GM19372 (cell line): ENCODE data around the gene TPD52L1.
"Not testable (repeated sequence)": the region's sequence is repeated elsewhere in the genome, so short reads cannot be mapped to it uniquely, and the experiment has no call there.

Experiments
- ATAC-seq: cut with Tn5 transposase; IDR thresholded peaks from one replicate; pipeline ENCODE4 v1.9.1; 2021; ENCODE audit warnings: mild to moderate bottlenecking, low read depth, moderate library complexity; ENCODE audit not compliant: unreplicated experiment

The TPD52L1 gene

DNA sequence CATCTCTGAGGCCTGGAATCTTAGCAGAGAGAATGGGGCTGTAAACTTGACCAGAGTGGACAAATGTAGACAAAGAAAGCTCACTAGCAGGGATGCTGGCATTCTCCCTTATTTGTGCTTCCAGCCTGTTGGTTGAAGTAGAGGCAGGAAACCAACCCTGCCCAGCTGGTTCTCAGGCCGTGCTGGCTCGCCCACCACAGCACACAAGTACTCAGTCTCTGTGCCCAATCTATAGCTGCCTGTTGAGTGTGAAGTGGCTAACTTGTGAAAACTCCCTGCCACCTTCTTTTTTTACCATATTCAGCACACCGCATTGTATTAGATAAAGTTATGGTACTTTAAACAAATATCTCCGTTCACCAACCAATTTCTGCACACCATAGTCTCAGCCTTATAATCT, 110.9 kb downstream of the TPD52L1 start:
- ATAC-seq = no peak

DNA sequence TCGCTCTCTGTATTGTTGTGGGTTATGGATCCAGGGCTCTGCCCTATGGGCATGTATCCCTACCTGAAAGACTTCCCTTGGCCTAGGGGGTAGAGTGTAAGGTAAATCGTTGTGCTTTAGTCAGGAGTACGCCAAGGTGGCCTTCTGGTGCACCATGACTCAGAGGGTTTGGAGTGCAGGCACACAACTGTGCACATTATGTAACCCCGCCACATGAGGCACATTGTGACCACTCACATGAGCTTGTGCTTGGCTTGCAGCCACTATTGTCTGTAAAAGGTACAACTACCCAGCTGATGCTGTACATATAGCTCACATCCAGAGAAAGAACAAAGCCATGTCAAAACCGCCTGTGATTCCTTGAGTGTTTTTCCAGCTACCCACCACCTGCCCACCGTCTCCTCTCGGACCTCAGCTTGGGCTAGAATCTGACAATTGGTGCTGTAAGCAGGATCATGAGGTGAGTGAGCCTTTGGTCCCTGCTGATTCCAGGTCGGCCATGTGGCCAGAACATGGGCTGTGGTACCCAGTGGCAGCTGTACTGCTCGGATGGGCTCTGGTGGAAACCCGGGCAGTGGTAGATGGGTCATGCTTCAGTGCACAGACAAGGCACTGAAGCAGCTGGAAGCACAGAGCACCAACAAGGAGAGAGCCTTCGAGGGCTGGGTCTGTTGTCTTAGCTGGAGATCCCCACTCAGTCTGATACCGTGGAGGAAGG, 114.4 kb downstream of the TPD52L1 start:
- no peak for ATAC-seq

DNA sequence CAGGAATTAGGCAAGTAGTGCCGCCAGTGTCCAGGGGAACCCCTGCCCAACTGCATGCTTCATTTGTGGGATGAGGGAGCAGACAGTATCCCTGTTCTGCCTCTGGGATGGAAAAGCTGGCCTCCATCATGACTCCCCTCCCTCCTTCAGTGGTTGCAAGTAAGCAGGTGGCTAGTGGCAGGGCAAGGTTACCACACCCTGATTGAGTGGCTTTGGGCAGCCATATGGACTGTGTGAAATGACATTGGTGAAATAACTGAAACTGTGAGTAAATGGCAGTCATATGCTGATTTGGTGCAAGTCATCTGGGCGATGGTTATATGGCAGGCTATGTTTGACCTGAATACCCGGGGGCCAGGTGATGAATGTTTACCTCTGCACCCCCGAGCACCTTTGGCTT, 115.2 kb downstream of the TPD52L1 start:
- ATAC-seq = no peak

- ATAC-seq = no peak
These were observed 115.9 kb downstream of the TPD52L1 start for GRCh38 chr6:125269328-125269985.

GRCh38 chr6:125270380-125270779, 116.8 kb downstream of the TPD52L1 start:
- ATAC-seq = no peak

DNA sequence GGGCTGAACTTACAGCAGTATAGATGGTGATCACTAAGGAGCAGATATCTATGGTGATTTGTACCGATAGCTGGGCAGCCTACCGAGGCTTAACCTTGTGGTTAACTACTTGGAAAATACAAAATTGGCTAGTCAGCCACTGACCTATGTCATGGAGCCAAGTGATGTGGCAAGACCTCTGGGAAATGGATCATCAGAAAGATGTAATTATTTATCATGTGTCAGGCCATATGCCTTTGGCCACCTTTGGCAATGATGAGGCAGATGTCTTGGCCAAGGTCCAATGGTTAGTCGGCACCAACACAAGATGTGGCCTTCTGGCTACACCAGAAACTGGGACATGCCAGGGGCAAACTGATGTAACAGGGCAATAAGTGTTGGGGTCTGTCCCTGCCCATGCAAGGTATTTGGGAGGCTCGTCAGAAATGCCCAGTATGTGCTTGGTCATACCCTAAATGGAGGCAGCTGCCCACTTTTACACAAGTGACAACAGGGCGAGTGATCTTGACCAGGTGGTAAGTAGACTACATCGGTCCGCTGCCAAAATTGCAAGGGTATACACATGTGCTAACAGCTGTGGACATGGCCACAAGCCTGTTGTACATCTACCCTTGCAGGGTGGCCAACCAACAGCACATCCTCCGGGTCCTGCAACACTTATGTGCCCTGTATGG, 118.0 kb downstream of the TPD52L1 start:
- ATAC-seq = no peak

DNA sequence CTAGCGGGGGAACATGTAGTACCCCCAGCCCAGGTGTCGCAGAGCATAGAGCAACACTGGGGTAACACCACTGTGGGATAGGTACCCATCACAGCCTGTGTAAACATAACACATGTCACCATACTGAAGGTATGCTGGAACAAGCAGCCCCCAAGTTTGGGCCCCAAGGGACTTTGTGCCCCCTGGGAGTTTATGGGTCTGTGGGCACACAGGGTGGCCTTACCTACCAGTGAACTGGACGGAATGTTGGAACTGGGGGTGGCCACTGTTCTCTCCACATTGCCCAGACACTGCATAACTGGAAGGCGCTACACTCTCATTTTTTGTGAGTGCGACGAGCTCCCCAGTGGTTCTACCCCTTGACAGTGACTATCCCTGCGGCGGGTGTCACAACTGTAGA, 119.7 kb downstream of the TPD52L1 start:
- ATAC-seq = no peak

- ATAC-seq = no peak
These were observed 120.4 kb downstream of the TPD52L1 start for GRCh38 chr6:125273965-125274364.

- ATAC-seq = no peak
These were observed 121.4 kb downstream of the TPD52L1 start for GRCh38 chr6:125274935-125275334.

DNA sequence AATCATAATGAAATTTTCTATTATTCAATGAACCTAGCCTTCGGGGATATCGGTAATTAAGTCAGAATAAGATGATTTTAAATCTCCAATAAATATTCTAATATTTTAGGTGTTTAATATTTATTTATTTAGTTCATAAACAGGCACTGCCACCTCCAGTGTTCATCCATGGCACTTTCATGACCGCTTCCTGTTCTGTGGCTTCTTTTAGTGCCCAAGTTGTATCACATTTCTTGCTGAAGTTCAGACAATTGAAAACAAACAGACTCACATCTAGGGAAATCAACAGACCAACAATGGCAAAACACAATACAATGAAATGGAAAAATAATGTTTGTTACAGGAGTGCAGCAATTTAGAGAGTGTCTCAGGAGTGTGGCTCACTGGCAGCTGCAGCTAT, 122.2 kb downstream of the TPD52L1 start:
- no peak for ATAC-seq

GRCh38 chr6:125277838-125278237, 124.3 kb downstream of the TPD52L1 start:
- no peak for ATAC-seq

DNA sequence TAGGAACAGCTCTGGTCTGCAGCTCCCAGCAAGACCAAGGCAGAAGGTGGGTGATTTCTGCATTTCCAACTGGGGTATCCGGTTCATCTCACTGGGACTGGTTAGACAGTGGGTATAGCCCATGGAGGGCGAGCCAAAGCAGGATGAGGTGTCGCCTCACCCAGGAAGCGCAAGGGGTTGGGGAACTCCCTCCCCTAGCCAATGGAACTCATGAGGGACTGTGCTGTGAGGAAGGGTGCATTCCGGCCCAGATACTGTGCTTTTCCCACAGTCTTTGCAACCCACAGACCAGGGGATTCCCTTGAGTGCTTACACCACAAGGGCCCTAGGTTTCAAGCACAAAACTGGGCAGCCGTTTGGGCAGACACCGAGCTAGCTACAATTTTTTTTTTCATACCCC, 126.4 kb downstream of the TPD52L1 start:
- ATAC-seq = no peak

DNA sequence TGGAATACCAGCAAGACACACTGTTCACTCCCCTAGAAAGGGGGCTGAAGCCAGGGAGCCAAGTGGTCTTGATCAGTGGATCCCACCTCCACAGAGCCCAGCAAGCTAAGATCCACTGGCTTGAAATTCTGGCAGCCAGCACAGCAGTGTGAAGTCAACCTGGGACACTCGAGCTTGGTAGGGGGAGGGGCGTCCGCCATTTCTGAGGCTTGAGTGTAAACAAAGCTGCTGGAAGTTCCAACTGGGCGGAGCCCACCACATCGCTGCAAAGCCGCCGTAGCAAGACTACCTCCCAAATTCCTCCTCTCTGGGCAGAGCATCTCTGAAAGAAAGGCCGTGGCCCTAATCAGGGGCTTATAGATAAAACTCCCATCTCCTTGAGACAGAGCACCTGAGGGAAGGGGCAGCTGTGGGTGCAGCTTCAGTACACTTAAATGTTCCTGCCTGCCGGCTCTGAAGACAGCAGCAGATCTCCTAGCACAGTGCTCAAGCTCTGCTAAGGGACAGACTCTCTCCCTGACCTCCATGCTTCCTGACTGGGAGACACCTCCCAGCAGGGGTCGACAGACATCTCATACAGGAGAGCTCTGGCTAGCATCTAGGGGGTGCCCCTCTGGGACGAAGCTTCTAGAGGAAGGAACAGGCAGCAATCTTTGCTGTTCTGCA, 126.9 kb downstream of the TPD52L1 start:
- ATAC-seq = not testable (repeated sequence)

GRCh38 chr6:125282470-125282869, 128.9 kb downstream of the TPD52L1 start:
- not testable (repeated sequence) for ATAC-seq

GRCh38 chr6:125285353-125285752, 131.8 kb downstream of the TPD52L1 start:
- no peak for ATAC-seq

- ATAC-seq = no peak
These were observed 132.4 kb downstream of the TPD52L1 start for GRCh38 chr6:125285936-125286335.

GRCh38 chr6:125287718-125288117, 134.1 kb downstream of the TPD52L1 start:
- ATAC-seq = no peak

DNA sequence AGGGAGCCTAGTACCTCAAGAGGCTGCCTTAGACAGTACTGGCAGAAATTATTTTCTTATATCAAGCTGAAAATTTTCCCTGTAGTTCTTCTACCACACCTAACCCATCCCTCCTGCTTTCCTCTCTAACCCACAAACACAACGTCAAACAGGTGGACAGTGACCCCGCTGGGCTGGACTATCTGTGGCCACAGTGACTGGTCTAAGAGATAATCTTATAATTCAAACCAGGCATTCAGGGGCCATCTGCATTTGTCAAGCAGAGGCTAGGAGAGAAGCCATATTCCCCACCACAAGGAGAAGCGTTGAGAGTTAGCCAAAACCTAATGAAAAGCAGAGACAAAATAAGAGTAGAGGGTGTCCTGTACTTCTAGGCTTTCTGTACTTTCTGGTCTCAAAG, 140.0 kb downstream of the TPD52L1 start:
- ATAC-seq = no peak

DNA sequence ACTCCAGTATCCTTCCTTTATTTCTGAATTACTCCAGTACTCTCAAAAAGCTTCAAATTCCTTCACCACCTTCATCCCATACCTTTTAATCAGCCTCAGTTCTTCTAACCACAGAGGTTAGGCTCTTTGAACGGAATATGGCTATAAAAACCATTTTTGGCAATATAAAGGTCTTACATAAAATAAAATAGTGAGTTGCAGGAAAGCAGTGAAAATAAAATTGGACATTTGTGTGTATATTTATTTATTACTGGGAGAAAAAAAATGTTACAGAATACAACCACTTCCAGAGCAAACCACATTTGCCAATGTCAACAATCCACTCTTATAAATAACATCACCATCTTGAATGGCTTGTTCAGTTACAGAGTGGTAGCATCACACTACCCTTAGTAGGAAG, 140.5 kb downstream of the TPD52L1 start:
- ATAC-seq = no peak

GRCh38 chr6:125294925-125295324, 141.4 kb downstream of the TPD52L1 start:
- ATAC-seq = no peak

- ATAC-seq = no peak
These were observed 142.9 kb downstream of the TPD52L1 start for GRCh38 chr6:125296471-125296870.
